ENCODE results near the gene FLNC.

FLNC gene

DNA sequence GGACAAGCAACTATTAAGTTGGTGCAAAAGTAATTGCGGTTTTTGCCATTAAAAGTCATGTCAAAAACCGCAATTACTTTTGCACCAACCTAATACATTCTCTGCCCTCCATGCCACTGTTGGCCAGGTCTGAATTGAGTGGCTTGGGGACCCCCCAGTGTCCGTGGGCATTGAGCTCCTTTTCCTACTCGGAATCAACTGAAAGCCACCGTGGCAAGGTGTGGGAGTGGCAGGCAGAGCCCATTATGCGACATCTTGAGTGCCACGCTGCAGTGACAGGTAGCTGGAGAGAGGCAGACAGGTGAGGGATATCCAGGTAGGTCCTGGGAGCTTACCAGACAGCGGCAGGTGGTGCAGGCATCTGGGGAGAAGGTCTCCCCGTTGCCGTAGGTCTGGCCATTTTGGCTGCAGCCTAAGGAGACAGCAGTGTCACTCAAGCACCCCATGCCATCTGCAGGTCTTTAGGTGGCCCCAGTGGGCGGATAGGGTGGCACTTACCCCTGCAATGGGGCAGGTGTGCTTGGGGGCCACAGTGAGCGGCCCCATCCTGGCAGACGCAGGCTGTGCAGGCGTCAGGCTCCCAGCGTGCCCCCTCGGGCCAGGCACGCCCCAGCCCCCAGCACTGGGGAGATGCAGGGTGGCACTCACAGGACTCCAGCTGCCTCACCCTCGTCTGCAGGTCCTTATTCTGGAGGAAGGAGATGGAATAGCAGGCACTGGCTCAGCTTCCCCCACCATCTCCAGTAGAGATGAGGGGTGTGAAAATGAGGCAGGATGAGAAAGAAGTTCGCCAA is 76.8 kb downstream of the FLNC start:
- no peak for FAIRE-seq
- no peak for DNase-seq (ENCODE audit: insufficient read length)
- TF ChIP-seq POLR2A (IDR thresholded peaks at IDR 0.05; ENCODE audit: low read depth, low read length) (no peak), POLR2AphosphoS5 (IDR thresholded peaks at IDR 0.05; ENCODE audit: low read depth, low read length) (no peak), TAF1 (IDR thresholded peaks at IDR 0.05; ENCODE audit: borderline replicate concordance, low read depth, low read length) (no peak)
